ENCODE data around the gene RNU1-4. TPM values are rescaled to one million over a fixed set of nuclear protein-coding genes. Genes with fewer than 3 reads are reported as not detected.
A peak's percentile ranks its signal among the peaks of the same experiment; 100 is the strongest.
"Not testable (repeated sequence)": the region's sequence is repeated elsewhere in the genome, so short reads cannot be mapped to it uniquely, and the experiment has no call there.

RNU1-4 gene
- total and polyA plus RNA-seq, 3 donors from 2014 or later: under 0.01 to 18.9 (median under 0.01) TPM

DNA sequence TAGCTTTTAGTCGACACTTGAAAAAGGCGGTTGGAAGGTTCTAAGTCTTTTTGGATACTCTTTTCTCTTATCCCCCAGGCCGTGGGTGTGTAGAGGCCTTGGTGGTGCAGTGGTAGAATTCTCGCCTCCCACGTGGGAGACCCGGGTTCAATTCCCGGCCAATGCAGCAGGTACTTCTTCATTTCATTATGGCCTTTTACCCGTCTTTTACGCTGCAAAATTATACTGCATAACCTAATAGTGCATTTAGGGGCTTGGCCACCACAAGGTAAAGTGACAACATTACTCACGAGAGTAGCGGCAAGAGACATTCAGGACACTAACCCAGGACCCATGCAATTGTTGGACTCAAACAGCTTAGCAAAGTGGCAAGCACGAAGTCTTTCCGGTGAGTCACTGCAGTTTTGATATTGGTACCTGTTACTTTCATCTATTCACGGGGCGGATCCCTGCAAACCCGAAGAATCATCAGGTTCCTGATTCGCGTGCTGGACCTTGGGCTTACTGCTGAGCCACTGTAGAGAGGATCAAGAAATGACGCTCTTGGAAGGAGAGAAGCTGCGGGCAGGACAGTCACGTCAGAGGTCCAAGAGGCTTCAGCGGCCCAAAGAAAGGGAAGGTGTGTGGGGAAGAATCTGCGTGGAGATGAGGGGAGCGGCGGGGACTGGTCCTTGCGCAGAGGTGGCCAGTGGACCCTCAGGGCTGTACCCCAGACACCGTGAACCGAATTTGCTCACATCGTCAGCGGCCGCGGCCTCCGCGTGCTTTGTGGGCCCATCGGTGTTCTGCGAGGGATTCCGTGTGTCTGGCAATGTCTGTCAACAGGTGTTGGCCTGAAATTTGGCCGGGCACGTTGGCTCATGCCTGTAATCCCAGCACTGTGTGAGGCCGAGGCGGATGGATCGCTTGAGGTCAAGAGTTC, 12.9 kb upstream of the RNU1-4 start:
- Histone ChIP-seq H3K27ac (no peak overlapping the region), H3K4me3 (peak overlapping the region in 1 of 2 donors; percentile 3), H3K36me3 (ENCODE audit: low read depth, missing control alignments) (no peaks in the 10 kb centered on the region), H3K9me3 (no peaks in the 10 kb centered on the region), H3K4me1 (no peaks in the 10 kb centered on the region), H3K27me3 (no peaks in the 10 kb centered on the region)
- 70 to 75% methylated on average over 42 of the region's 42 CpGs for WGBS, 2 donors
- TF ChIP-seq, protein P1, sequence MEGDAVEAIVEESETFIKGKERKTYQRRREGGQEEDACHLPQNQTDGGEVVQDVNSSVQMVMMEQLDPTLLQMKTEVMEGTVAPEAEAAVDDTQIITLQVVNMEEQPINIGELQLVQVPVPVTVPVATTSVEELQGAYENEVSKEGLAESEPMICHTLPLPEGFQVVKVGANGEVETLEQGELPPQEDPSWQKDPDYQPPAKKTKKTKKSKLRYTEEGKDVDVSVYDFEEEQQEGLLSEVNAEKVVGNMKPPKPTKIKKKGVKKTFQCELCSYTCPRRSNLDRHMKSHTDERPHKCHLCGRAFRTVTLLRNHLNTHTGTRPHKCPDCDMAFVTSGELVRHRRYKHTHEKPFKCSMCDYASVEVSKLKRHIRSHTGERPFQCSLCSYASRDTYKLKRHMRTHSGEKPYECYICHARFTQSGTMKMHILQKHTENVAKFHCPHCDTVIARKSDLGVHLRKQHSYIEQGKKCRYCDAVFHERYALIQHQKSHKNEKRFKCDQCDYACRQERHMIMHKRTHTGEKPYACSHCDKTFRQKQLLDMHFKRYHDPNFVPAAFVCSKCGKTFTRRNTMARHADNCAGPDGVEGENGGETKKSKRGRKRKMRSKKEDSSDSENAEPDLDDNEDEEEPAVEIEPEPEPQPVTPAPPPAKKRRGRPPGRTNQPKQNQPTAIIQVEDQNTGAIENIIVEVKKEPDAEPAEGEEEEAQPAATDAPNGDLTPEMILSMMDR (IDR thresholded peaks at IDR 0.05): no peak
- TF ChIP-seq POLR2A (IDR thresholded peaks at IDR 0.05): no peak
- peak; percentile 51 for DNase-seq
- intact Hi-C loops (cut with DNase I; ENCODE audit: low total_unique reads): no loop called here

DNA sequence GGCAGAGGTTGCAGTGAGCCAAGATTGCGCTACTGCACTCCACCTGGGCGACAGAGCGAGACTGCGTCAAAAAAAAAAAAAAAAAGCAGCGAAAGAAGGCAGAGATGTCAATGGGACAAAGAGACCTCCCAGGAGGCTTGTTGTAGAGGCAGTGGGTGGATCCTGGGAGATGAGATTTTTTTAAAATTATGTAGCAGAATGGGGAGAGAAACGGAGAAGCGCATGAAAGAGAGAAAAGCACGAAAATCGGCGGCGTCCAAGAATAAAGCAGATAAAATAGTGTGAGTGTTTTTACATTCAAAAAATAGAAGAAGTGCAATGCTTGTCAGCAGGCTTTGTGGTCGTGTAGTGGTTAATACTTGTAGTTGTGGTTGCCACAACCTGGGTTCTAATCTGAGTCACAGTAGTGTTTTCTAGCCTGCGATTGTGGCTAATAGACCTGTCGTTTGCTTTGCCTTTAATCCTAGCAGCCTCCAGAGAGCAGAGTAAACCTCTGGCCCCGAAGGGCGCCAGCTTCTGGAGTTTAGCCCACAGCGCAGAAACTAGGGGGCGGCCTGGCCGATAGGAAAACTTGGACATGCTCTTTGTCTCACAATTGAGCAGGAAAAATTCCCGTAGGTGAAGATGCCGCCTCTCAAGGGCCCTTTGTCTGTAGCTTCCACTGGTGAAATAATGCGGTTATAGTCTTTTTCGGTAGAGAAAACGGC, 11.9 kb upstream of the RNU1-4 start:
- H3K4me1 ChIP-seq; H3K27me3 ChIP-seq; H3K36me3 ChIP-seq (ENCODE audit: low read depth, missing control alignments); intact Hi-C loops (cut with DNase I; ENCODE audit: low total_unique reads); H3K9me3 ChIP-seq; H3K27ac ChIP-seq; DNase-seq: not testable (repeated sequence)
- WGBS, 2 donors: 48 to 63% methylated on average over 19 to 20 of the region's 24 CpGs
- H3K4me3 ChIP-seq: peak overlapping the region in 1 of 2 donors; percentile 3

DNA sequence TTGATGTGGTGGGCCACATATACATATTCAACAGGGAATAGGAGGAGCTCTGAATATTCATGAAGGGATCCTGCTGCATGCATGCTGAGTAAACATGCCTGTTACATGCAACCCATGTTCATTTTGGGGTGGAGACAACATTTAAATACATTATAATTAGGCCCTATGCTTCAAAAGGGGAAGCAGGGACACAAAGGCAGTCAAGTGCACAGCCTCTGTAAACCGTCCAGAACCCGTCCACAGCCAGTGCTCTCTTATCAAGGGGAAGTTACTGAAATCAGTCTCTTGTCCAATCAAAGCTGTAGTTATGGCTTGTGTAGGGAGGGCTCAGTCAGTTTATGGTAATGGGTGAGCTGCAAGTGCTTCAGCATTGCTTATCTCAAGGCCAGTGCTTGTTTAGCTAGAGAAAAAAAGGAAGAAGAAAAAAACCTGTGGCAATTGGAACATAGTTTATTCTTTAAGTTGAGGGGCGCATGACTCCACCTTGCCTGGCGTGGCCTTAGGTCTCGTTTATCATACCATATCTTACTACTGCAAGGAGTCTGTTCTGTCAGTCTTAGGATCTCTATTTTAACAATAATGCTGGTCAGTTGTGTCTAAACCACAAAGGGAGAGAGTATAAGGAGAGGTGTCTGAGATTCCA, 7.9 kb upstream of the RNU1-4 start:
- intact Hi-C loops (cut with DNase I; ENCODE audit: low total_unique reads): not testable (repeated sequence)
- WGBS, 2 donors: 47 to 53% methylated on average over 3 of the region's 5 CpGs

DNA sequence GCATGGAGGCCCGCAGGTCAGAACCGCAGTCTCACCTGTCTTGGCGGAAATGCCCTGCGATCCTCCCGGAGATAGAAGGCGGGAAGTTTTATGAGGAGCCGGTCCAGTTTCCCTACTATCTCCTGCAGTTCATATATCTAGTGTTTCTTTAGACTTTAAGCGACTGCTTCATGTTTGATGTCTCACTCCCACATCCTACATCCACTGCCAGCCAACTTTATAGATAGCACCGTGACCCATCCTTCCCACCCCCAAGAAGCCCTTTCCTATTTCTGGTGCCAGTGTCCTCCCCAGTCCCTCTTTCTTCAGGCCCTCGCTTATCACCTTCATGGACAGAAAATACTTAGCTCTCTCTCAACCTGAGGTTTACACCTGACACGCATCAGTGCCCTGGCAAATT, 914 bp downstream of the RNU1-4 start:
- H3K36me3 ChIP-seq (ENCODE audit: low read depth, missing control alignments); H3K9me3 ChIP-seq; DNase-seq; H3K4me1 ChIP-seq; H3K27ac ChIP-seq; intact Hi-C loops (cut with DNase I; ENCODE audit: low total_unique reads); H3K4me3 ChIP-seq; H3K27me3 ChIP-seq: not testable (repeated sequence)
- WGBS, 2 donors: no CpG with 5 or more reads among the region's 11 CpGs

More for the DNA sequence above, 7.9 kb upstream of the RNU1-4 start:
- H3K4me3 ChIP-seq; H3K36me3 ChIP-seq (ENCODE audit: low read depth, missing control alignments); H3K27ac ChIP-seq; H3K4me1 ChIP-seq; H3K9me3 ChIP-seq; DNase-seq; H3K27me3 ChIP-seq: not testable (repeated sequence)

DNA sequence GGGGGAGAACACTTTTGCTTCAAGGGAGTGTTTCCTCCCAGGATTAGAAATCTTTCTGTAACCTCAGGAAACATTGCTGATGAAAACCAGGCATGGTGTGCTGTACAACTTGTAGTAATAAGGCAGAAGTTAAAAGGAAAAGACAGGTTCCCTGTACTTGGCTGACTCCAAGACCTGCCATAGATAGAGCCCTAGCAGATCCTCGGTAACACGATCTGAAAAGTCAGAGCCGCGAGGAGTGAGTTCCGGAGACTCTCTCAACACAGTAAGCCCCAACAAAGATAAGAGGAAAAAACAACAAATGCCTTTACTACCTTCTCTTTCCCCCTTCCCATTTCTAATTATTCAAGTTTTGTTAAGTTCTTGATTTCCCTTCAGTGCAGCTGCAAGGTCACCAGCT, 7.3 kb downstream of the RNU1-4 start:
- H3K27ac ChIP-seq; H3K4me3 ChIP-seq; intact Hi-C loops (cut with DNase I; ENCODE audit: low total_unique reads); H3K9me3 ChIP-seq; H3K4me1 ChIP-seq; DNase-seq; H3K36me3 ChIP-seq (ENCODE audit: low read depth, missing control alignments); H3K27me3 ChIP-seq: not testable (repeated sequence)
- WGBS, 2 donors: no CpG with 5 or more reads among the region's 5 CpGs

DNA sequence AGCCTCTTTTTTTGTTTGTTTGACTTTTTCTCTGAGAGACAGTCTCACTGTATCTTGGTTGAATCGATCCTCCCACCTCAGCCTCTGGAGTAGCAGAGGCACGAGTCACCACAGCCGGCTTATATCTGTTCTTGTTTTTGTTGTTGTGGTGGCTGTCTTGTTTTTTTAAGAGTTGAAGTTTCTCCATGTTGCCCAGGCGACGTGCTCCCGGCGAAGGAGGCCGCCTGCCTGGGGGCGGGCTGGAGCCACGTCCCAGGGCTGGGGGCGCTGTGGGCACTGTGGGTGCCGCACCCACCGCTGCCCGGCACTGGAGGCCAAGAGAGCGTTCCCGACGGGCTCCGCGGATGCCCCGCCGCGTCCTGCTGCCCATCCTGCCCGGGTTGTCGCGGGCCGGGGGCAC, 8.4 kb downstream of the RNU1-4 start:
- H3K9me3 ChIP-seq; intact Hi-C loops (cut with DNase I; ENCODE audit: low total_unique reads); H3K4me3 ChIP-seq; H3K36me3 ChIP-seq (ENCODE audit: low read depth, missing control alignments); H3K4me1 ChIP-seq; H3K27ac ChIP-seq; H3K27me3 ChIP-seq; DNase-seq: not testable (repeated sequence)
- 76% methylated on average over 10 of the region's 26 CpGs; no CpG with 5 or more reads in 1 of the 2 donors for WGBS, 2 donors

DNA sequence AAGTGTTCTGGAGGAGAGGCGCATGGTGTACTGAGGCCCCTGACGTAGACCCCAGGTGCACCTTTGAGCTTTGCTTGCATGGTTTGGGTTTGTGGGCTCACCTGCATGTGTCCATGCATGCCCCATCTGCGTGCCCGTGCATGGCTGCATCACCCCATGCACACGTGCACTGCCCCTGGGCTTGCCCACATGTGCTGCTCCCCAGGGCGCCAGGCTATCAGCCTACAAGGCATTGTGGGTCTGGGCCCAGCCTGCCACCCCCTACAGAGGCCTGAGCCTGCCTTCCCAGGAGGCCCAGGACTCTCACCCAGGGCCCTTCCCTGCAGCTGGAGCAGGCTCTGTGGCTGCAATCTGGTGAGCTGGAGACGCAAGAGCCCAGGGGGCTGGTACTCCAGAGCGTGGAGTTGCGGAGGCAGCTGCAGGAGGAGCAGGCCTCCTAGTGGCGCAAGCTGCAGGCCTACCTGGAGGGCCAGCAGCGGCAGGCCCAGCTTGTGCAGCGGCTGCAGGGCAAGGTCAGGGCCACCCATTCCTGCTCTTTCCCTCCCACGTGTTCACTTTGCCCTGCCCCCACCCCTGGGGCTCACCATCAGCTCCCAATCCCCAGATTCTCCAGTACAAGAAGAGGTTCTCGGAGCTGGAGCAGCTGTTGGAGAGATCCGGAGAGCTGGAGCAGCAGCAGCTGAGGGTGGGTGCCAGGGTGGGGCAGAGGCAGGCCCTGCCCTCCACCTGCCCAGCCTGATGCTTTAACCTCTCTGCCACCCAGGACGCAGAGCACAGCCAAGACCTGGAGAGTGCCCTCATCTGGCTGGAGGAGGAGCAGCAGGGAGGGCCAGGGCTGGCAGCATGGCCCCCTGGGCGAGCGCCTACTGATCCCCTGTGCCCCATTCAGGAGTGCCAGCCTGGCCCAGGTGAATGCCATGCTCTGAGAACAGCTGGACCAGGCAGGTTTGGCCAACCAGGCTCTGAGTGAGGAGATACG, 9.9 kb downstream of the RNU1-4 start:
- intact Hi-C loops (cut with DNase I; ENCODE audit: low total_unique reads); H3K4me1 ChIP-seq; H3K36me3 ChIP-seq (ENCODE audit: low read depth, missing control alignments); H3K9me3 ChIP-seq; H3K27ac ChIP-seq; H3K4me3 ChIP-seq; H3K27me3 ChIP-seq; DNase-seq: not testable (repeated sequence)
- 70% methylated on average over 2 of the region's 19 CpGs; no CpG with 5 or more reads in 1 of the 2 donors for WGBS, 2 donors

DNA sequence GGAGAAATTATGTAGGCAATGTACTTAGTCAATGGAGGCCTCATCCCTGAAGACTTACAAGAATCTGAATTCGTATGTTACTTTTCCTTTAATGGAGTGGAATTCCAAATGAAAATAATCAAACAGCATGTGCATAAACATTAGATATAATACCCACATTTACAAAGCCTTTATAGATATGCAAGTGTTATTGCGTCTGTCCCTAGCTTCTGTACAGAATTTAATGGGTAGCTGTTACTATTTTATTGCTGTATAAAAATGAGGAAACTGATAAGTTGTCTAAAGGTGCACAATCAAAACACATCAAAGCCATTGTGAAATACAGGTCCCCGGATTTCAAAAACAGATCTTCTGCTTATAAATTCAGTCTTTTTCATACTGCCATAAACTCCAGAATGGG, 12.5 kb downstream of the RNU1-4 start:
- intact Hi-C loops (cut with DNase I; ENCODE audit: low total_unique reads); H3K4me1 ChIP-seq; H3K9me3 ChIP-seq; H3K27me3 ChIP-seq; H3K36me3 ChIP-seq (ENCODE audit: low read depth, missing control alignments); H3K4me3 ChIP-seq; H3K27ac ChIP-seq; DNase-seq: not testable (repeated sequence)
- WGBS, 2 donors: no CpG with 5 or more reads among the region's 3 CpGs

DNA sequence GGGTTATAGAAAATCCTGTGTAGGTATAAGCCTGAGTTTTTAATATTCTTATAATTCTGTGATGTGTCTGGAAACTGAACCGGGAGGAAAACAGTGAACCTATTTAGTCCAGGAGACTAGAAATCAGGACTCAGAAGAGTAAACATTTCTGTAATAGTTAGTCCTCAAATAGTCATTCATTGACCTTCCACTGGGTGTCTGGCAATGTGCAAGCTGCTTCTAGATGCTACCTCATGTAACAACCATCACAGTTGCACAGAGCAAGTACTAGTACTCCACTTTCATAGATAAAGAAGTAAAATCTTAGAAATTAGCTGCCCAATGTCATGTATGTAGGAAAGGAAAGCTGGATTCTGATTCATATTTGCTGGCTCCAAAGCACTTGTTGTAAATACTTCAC, 15.1 kb downstream of the RNU1-4 start:
- H3K36me3 ChIP-seq (ENCODE audit: low read depth, missing control alignments); intact Hi-C loops (cut with DNase I; ENCODE audit: low total_unique reads); H3K4me1 ChIP-seq; H3K4me3 ChIP-seq; H3K27ac ChIP-seq; H3K27me3 ChIP-seq; H3K9me3 ChIP-seq: not testable (repeated sequence)
- peak; percentile 11 for DNase-seq
- 60 to 75% methylated on average over 1 of the region's 1 CpG for WGBS, 2 donors

DNA sequence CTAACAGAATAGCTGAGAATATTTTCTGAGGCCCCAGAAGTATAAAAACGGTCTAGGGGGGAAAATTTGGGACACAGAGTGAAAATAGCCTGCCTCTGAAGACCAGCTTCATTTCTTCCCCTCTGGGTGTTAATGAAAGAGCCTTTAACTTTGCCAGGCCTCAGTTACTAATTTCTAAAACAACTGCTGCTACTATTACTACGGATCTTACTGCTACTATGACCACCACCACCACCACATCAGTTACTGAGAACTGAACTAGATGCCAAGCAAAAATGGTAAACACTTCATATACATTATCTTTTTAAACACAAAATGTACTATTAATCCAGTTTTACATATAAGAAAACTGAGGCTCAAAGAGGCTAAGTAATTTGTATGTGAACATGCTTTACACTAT, 15.6 kb downstream of the RNU1-4 start:
- H3K27me3 ChIP-seq; H3K4me1 ChIP-seq; intact Hi-C loops (cut with DNase I; ENCODE audit: low total_unique reads): not testable (repeated sequence)

More for the DNA sequence above, 15.6 kb downstream of the RNU1-4 start:
- not testable (repeated sequence) for H3K4me3 ChIP-seq; H3K27ac ChIP-seq; DNase-seq; H3K36me3 ChIP-seq (ENCODE audit: low read depth, missing control alignments); H3K9me3 ChIP-seq
- 93 to 94% methylated on average over 2 of the region's 2 CpGs for WGBS, 2 donors

Data from testis (tissue), 3 donors.